HCT116 (cell line): ENCODE data around the gene APBA1. TPM values are rescaled to one million over a fixed set of nuclear protein-coding genes. Genes with fewer than 3 reads are reported as not detected.

Experiments used
- ATAC-seq: fragments of 200-7000 bp; cut with Tn5 transposase; 2 replicates; pipeline ENCODE4 v1.9.1; 2020; ENCODE audit warnings: mild to moderate bottlenecking, moderate library complexity
- BruUV-seq: library from RNA; stranded (reverse); fragments of 400-500 nt; replicated peaks from 2 replicates; lab custom pipeline; 2021; lab: Mats Ljungman, UMichigan
- CTCF ChIA-PET: fragments of 300-600 bp; sonication (Branson Sonifier 250); formaldehyde crosslinking; loops from one replicate; lab custom pipeline; 2021; ENCODE audit warnings: antibody characterized with exemption; lab: Charles Lee
- POLR2A ChIA-PET: fragments of 300-600, 350-600 bp; sonication (Branson Sonifier 250); formaldehyde crosslinking; loops from one replicate; lab custom pipeline; 2021; ENCODE audit warnings: antibody characterized with exemption; lab: Charles Lee
- RAD21 ChIA-PET, 2 experiments: fragments of 300-600 bp; sonication (Branson Sonifier 250); formaldehyde crosslinking; loops; one replicate each; lab custom pipeline; 2023; ENCODE audit warnings: low total read pairs in 2 of 2; ENCODE audit not compliant: uncharacterized antibody in 2 of 2, unreplicated experiment in 2 of 2, low non-redundant PET in 1 of 2; lab: Charles Lee
- DNase-seq: peaks from one replicate; pipeline ENCODE4 v3.0.0-alpha.2; 2010; ENCODE audit warnings: low read depth, low spot score
- H2AFZ ChIP-seq: fragments of 200-600 bp; shearing (Covaris generic), sonication (generic); 2 replicates; pipeline ENCODE4 v1.6.1; 2017; ENCODE audit warnings: low read depth, mixed run types, mixed read lengths, antibody characterized with exemption, low read length; ENCODE audit not compliant: poor library complexity, severe bottlenecking
- H3K27ac ChIP-seq: 2 replicates; pipeline ENCODE4 v1.5.1; 2012; ENCODE audit warnings: low read depth, low read length
- H3K27me3 ChIP-seq: fragments of 200-600 bp; sonication (generic); 2 replicates; pipeline ENCODE4 v1.6.1; 2016; ENCODE audit warnings: mixed run types, low read length, mixed read lengths; ENCODE audit not compliant: insufficient read depth
- H3K36me3 ChIP-seq, 2 experiments: fragments of 200-500 bp in 1 of 2; fragments of 200-600 bp in 1 of 2; sonication (Bioruptor generic) in 1 of 2; sonication (generic) in 1 of 2; 2 replicates each; pipeline versions ENCODE4 v1.5.1 to v1.6.1; 2014 to 2016; ENCODE audit warnings: low read length in 2 of 2, inconsistent platforms in 1 of 2, mixed read lengths in 1 of 2, mixed run types in 1 of 2; ENCODE audit not compliant: insufficient read depth in 2 of 2, control insufficient read depth in 1 of 2
- H3K4me1 ChIP-seq, 2 experiments: fragments of 200-600 bp in 1 of 2; sonication (generic) in 1 of 2; 2 replicates each; pipeline versions ENCODE4 v1.5.1 to v1.6.1; 2012 to 2017; ENCODE audit warnings: low read length in 2 of 2, inconsistent platforms in 1 of 2, mild to moderate bottlenecking in 1 of 2, mixed read lengths in 1 of 2, mixed run types in 1 of 2, moderate library complexity in 1 of 2; ENCODE audit not compliant: insufficient read depth in 2 of 2, control insufficient read depth in 1 of 2
- H3K4me2 ChIP-seq: fragments of 200-600 bp; sonication (generic); 2 replicates; pipeline ENCODE4 v1.6.1; 2017; ENCODE audit warnings: mixed run types, low read length, mixed read lengths
- H3K4me3 ChIP-seq, 2 experiments: fragments of 200-600 bp in 1 of 2; sonication (generic) in 1 of 2; replicated peaks in 1 of 2; 2 replicates each; pipeline ENCODE4 v1.5.1; 2011 to 2016; ENCODE audit warnings: low read length in 2 of 2, control low read depth in 1 of 2, low read depth in 1 of 2, mild to moderate bottlenecking in 1 of 2, mixed read lengths in 1 of 2, mixed run types in 1 of 2
- H3K79me2 ChIP-seq: fragments of 200-600 bp; sonication (generic); 2 replicates; pipeline ENCODE4 v1.6.1; 2017; ENCODE audit warnings: mild to moderate bottlenecking, mixed run types, low read length, moderate library complexity, mixed read lengths; ENCODE audit not compliant: insufficient read depth
- H3K9ac ChIP-seq: fragments of 200-600 bp; sonication (generic); 2 replicates; pipeline ENCODE4 v1.6.1; 2016; ENCODE audit warnings: low read length, mixed read lengths
- H3K9me2 ChIP-seq: fragments of 200-600 bp; sonication (generic), shearing (Covaris generic); 2 replicates; pipeline ENCODE4 v1.6.1; 2017; ENCODE audit warnings: mixed run types, mild to moderate bottlenecking, moderate library complexity; ENCODE audit not compliant: insufficient read depth
- H3K9me3 ChIP-seq, 2 experiments: fragments of 200-500 bp in 1 of 2; fragments of 200-600 bp in 1 of 2; sonication (Bioruptor generic) in 1 of 2; sonication (generic) in 1 of 2; 2 replicates each; pipeline ENCODE4 v1.6.1; 2014 to 2017; ENCODE audit warnings: low read length in 2 of 2, mixed read lengths in 2 of 2, inconsistent platforms in 1 of 2, low read depth in 1 of 2, mild to moderate bottlenecking in 1 of 2, mixed run types in 1 of 2, moderate library complexity in 1 of 2; ENCODE audit not compliant: control insufficient read depth in 1 of 2, insufficient read depth in 1 of 2
- H4K20me1 ChIP-seq: fragments of 200-600 bp; sonication (generic), shearing (Covaris generic); 2 replicates; pipeline ENCODE4 v1.6.1; 2017; ENCODE audit warnings: mixed run types, mild to moderate bottlenecking, moderate library complexity; ENCODE audit not compliant: insufficient read depth
- CEBPB ChIP-seq: IDR thresholded peaks from 2 replicates; pipeline ENCODE4 v1.6.1; 2012; ENCODE audit warnings: low read depth
- ELF1 ChIP-seq: IDR thresholded peaks from 2 replicates; pipeline ENCODE4 v1.6.1; 2012; ENCODE audit warnings: low read depth, borderline replicate concordance
- EZH2 ChIP-seq: fragments of 200-600 bp; sonication (generic); IDR thresholded peaks from 2 replicates; pipeline ENCODE4 v1.6.1; 2017; ENCODE audit warnings: antibody characterized with exemption, mixed run types
- FOSL1 ChIP-seq: IDR thresholded peaks from 2 replicates; pipeline ENCODE4 v1.6.1; 2012; ENCODE audit warnings: low read depth
- JUND ChIP-seq: IDR thresholded peaks from 2 replicates; pipeline ENCODE4 v1.6.1; 2012
- MAX ChIP-seq: IDR thresholded peaks from 2 replicates; pipeline ENCODE4 v1.6.1; 2012
- POLR2AphosphoS5 ChIP-seq: IDR thresholded peaks from 2 replicates; pipeline ENCODE4 v1.6.1; 2011; ENCODE audit warnings: mild to moderate bottlenecking, low read depth, low read length, moderate library complexity
- REST ChIP-seq: IDR thresholded peaks from 2 replicates; pipeline ENCODE4 v1.6.1; 2012; ENCODE audit warnings: low read depth
- SIN3A ChIP-seq: IDR thresholded peaks from 2 replicates; pipeline ENCODE4 v1.6.1; 2012; ENCODE audit warnings: low read depth
- intact Hi-C: fragments of 100-400 bp; cut with micrococcal nuclease; formaldehyde crosslinking; loops from 2 replicates; pipeline ENCODE4 v1.10.0; 2022
- total RNA-seq: library from RNA; stranded (reverse); gene quantifications from one replicate; pipeline ENCODE4 v1.2.1, GENCODE V29; 2021; ENCODE audit not compliant: unreplicated experiment

The APBA1 gene
- total RNA-seq, 1 experiment from 2014 or later: 0.20 TPM

GRCh38 chr9:69497816-69498215 is 174.4 kb downstream of the APBA1 start:
- Histone ChIP-seq H4K20me1 (no peaks in the 10 kb centered on the region), H3K9ac (no peak overlapping the region), H3K27me3 (peaks cover 41% of the 10 kb centered on the region), H3K9me3 (no peaks in the 10 kb centered on the region), H3K9me2 (no peaks in the 10 kb centered on the region), H3K4me2 (no peak overlapping the region), H3K4me3 (no peak overlapping the region), H2AFZ (no peak overlapping the region), H3K4me1 (no peaks in the 10 kb centered on the region), H3K79me2 (no peaks in the 10 kb centered on the region), H3K27ac (no peak overlapping the region), H3K36me3 (no peaks in the 10 kb centered on the region)
- DNase-seq: no peak
- ATAC-seq: no peak
- ChIA-PET POLR2A (no interaction called here), CTCF (no interaction called here), RAD21 (no interaction called here)
- TF ChIP-seq EZH2 (no peak), SIN3A (no peak), CEBPB (no peak), POLR2AphosphoS5 (no peak), REST (no peak), FOSL1 (no peak), JUND (no peak), ELF1 (no peak), MAX (no peak)
- no TSS peak for BruUV-seq
- intact Hi-C loops: no loop called here
